Measurements from ENCODE around the gene CADPS. TPM values are rescaled to one million over a fixed set of nuclear protein-coding genes. Genes with fewer than 3 reads are reported as not detected.
"Not testable (repeated sequence)": the region's sequence is repeated elsewhere in the genome, so short reads cannot be mapped to it uniquely, and the experiment has no call there.

Gene CADPS
- polyA plus RNA-seq, 2 donors, result 0.09 to 0.20 TPM

- H3K4me1 ChIP-seq (ENCODE audit: control insufficient read depth in 2 of 2, insufficient read depth in 2 of 2, low read length in 1 of 2), result no peaks in the 10 kb centered on the region
- no peak overlapping the region for H3K27ac ChIP-seq (ENCODE audit: low read depth in 2 of 2, low read length in 1 of 2)
- 85 to 89% methylated on average over 5 of the region's 5 CpGs for WGBS, 2 donors
- no peak overlapping the region for H3K4me3 ChIP-seq (ENCODE audit: low read depth in 1 of 2, low read length in 2 of 2)
- H3K27me3 ChIP-seq (ENCODE audit: control insufficient read depth in 1 of 2, insufficient read depth in 2 of 2, low read length in 2 of 2), result no peaks in the 10 kb centered on the region
- no peaks in the 10 kb centered on the region for H3K9me3 ChIP-seq (ENCODE audit: control insufficient read depth in 2 of 2, insufficient read depth in 1 of 2, low read depth in 1 of 2, low read length in 1 of 2)
- no peaks in the 10 kb centered on the region for H3K36me3 ChIP-seq (ENCODE audit: control insufficient read depth in 2 of 2, insufficient read depth in 2 of 2, low read length in 1 of 2)
These were observed 288.0 kb downstream of the CADPS start for GRCh38 chr3:62587169-62587568.

- no peak overlapping the region for H3K27ac ChIP-seq (ENCODE audit: low read depth in 2 of 2, low read length in 1 of 2)
- H3K4me1 ChIP-seq (ENCODE audit: control insufficient read depth in 2 of 2, insufficient read depth in 2 of 2, low read length in 1 of 2), result no peaks in the 10 kb centered on the region
- H3K9me3 ChIP-seq (ENCODE audit: control insufficient read depth in 2 of 2, insufficient read depth in 1 of 2, low read depth in 1 of 2, low read length in 1 of 2), result no peaks in the 10 kb centered on the region
- WGBS, 2 donors, result 72 to 83% methylated on average over 1 of the region's 1 CpG
- H3K4me3 ChIP-seq (ENCODE audit: low read depth in 1 of 2, low read length in 2 of 2), result no peak overlapping the region
- no peaks in the 10 kb centered on the region for H3K36me3 ChIP-seq (ENCODE audit: control insufficient read depth in 2 of 2, insufficient read depth in 2 of 2, low read length in 1 of 2)
- no peaks in the 10 kb centered on the region for H3K27me3 ChIP-seq (ENCODE audit: control insufficient read depth in 1 of 2, insufficient read depth in 2 of 2, low read length in 2 of 2)
These were observed 288.9 kb downstream of the CADPS start for GRCh38 chr3:62586356-62586755.

- no peaks in the 10 kb centered on the region for H3K9me3 ChIP-seq (ENCODE audit: control insufficient read depth in 2 of 2, insufficient read depth in 1 of 2, low read depth in 1 of 2, low read length in 1 of 2)
- H3K4me3 ChIP-seq (ENCODE audit: low read depth in 1 of 2, low read length in 2 of 2), result no peak overlapping the region
- H3K4me1 ChIP-seq (ENCODE audit: control insufficient read depth in 2 of 2, insufficient read depth in 2 of 2, low read length in 1 of 2), result no peaks in the 10 kb centered on the region
- H3K36me3 ChIP-seq (ENCODE audit: control insufficient read depth in 2 of 2, insufficient read depth in 2 of 2, low read length in 1 of 2), result no peaks in the 10 kb centered on the region
- WGBS, 2 donors, result 64 to 67% methylated on average over 4 of the region's 4 CpGs
- H3K27me3 ChIP-seq (ENCODE audit: control insufficient read depth in 1 of 2, insufficient read depth in 2 of 2, low read length in 2 of 2), result no peaks in the 10 kb centered on the region
- no peak overlapping the region for H3K27ac ChIP-seq (ENCODE audit: low read depth in 2 of 2, low read length in 1 of 2)
These were observed 289.4 kb downstream of the CADPS start for GRCh38 chr3:62585861-62586260.

- Histone ChIP-seq H3K36me3 (ENCODE audit: control insufficient read depth in 2 of 2, insufficient read depth in 2 of 2, low read length in 1 of 2) (no peaks in the 10 kb centered on the region), H3K4me3 (ENCODE audit: low read depth in 1 of 2, low read length in 2 of 2) (no peak overlapping the region), H3K4me1 (ENCODE audit: control insufficient read depth in 2 of 2, insufficient read depth in 2 of 2, low read length in 1 of 2) (no peaks in the 10 kb centered on the region), H3K27me3 (ENCODE audit: control insufficient read depth in 1 of 2, insufficient read depth in 2 of 2, low read length in 2 of 2) (no peaks in the 10 kb centered on the region), H3K27ac (ENCODE audit: low read depth in 2 of 2, low read length in 1 of 2) (no peak overlapping the region), H3K9me3 (ENCODE audit: control insufficient read depth in 2 of 2, insufficient read depth in 1 of 2, low read depth in 1 of 2, low read length in 1 of 2) (no peaks in the 10 kb centered on the region)
- WGBS, 2 donors, result 74 to 82% methylated on average over 4 of the region's 4 CpGs
These were observed 290.6 kb downstream of the CADPS start for GRCh38 chr3:62584636-62585035.

GRCh38 chr3:62582495-62583172 is 292.6 kb downstream of the CADPS start:
- WGBS, 2 donors, result 59 to 60% methylated on average over 4 of the region's 4 CpGs
- Histone ChIP-seq H3K4me1 (ENCODE audit: control insufficient read depth in 2 of 2, insufficient read depth in 2 of 2, low read length in 1 of 2) (no peaks in the 10 kb centered on the region), H3K9me3 (ENCODE audit: control insufficient read depth in 2 of 2, insufficient read depth in 1 of 2, low read depth in 1 of 2, low read length in 1 of 2) (peaks cover 0 to 2% of the 10 kb centered on the region in 2 donors), H3K27ac (ENCODE audit: low read depth in 2 of 2, low read length in 1 of 2) (no peak overlapping the region), H3K36me3 (ENCODE audit: control insufficient read depth in 2 of 2, insufficient read depth in 2 of 2, low read length in 1 of 2) (no peaks in the 10 kb centered on the region), H3K4me3 (ENCODE audit: low read depth in 1 of 2, low read length in 2 of 2) (no peak overlapping the region), H3K27me3 (ENCODE audit: control insufficient read depth in 1 of 2, insufficient read depth in 2 of 2, low read length in 2 of 2) (no peaks in the 10 kb centered on the region)

- not testable (repeated sequence) for H3K27me3 ChIP-seq (ENCODE audit: control insufficient read depth in 1 of 2, insufficient read depth in 2 of 2, low read length in 2 of 2); H3K36me3 ChIP-seq (ENCODE audit: control insufficient read depth in 2 of 2, insufficient read depth in 2 of 2, low read length in 1 of 2); H3K4me3 ChIP-seq (ENCODE audit: low read depth in 1 of 2, low read length in 2 of 2); H3K9me3 ChIP-seq (ENCODE audit: control insufficient read depth in 2 of 2, insufficient read depth in 1 of 2, low read depth in 1 of 2, low read length in 1 of 2); H3K4me1 ChIP-seq (ENCODE audit: control insufficient read depth in 2 of 2, insufficient read depth in 2 of 2, low read length in 1 of 2); H3K27ac ChIP-seq (ENCODE audit: low read depth in 2 of 2, low read length in 1 of 2)
- WGBS, 2 donors, result 84 to 93% methylated on average over 1 of the region's 1 CpG
These were observed 294.7 kb downstream of the CADPS start for GRCh38 chr3:62580485-62580884.

- Histone ChIP-seq H3K4me3 (ENCODE audit: low read depth in 1 of 2, low read length in 2 of 2) (no peak overlapping the region), H3K27me3 (ENCODE audit: control insufficient read depth in 1 of 2, insufficient read depth in 2 of 2, low read length in 2 of 2) (no peaks in the 10 kb centered on the region), H3K4me1 (ENCODE audit: control insufficient read depth in 2 of 2, insufficient read depth in 2 of 2, low read length in 1 of 2) (no peaks in the 10 kb centered on the region), H3K9me3 (ENCODE audit: control insufficient read depth in 2 of 2, insufficient read depth in 1 of 2, low read depth in 1 of 2, low read length in 1 of 2) (peaks cover 0 to 2% of the 10 kb centered on the region in 2 donors), H3K36me3 (ENCODE audit: control insufficient read depth in 2 of 2, insufficient read depth in 2 of 2, low read length in 1 of 2) (no peaks in the 10 kb centered on the region), H3K27ac (ENCODE audit: low read depth in 2 of 2, low read length in 1 of 2) (no peak overlapping the region)
- WGBS, 2 donors, result 55 to 76% methylated on average over 1 of the region's 1 CpG
These were observed 298.1 kb downstream of the CADPS start for GRCh38 chr3:62577153-62577552.

GRCh38 chr3:62574266-62574898 is 300.8 kb downstream of the CADPS start:
- H3K27ac ChIP-seq (ENCODE audit: low read depth in 2 of 2, low read length in 1 of 2), result no peak overlapping the region
- H3K4me3 ChIP-seq (ENCODE audit: low read depth in 1 of 2, low read length in 2 of 2), result no peak overlapping the region
- H3K36me3 ChIP-seq (ENCODE audit: control insufficient read depth in 2 of 2, insufficient read depth in 2 of 2, low read length in 1 of 2), result no peaks in the 10 kb centered on the region
- H3K9me3 ChIP-seq (ENCODE audit: control insufficient read depth in 2 of 2, insufficient read depth in 1 of 2, low read depth in 1 of 2, low read length in 1 of 2), result peaks cover 0 to under 1% of the 10 kb centered on the region in 2 donors
- no peaks in the 10 kb centered on the region for H3K4me1 ChIP-seq (ENCODE audit: control insufficient read depth in 2 of 2, insufficient read depth in 2 of 2, low read length in 1 of 2)
- WGBS, 2 donors, result 52 to 55% methylated on average over 5 of the region's 5 CpGs
- H3K27me3 ChIP-seq (ENCODE audit: control insufficient read depth in 1 of 2, insufficient read depth in 2 of 2, low read length in 2 of 2), result no peaks in the 10 kb centered on the region

DNA sequence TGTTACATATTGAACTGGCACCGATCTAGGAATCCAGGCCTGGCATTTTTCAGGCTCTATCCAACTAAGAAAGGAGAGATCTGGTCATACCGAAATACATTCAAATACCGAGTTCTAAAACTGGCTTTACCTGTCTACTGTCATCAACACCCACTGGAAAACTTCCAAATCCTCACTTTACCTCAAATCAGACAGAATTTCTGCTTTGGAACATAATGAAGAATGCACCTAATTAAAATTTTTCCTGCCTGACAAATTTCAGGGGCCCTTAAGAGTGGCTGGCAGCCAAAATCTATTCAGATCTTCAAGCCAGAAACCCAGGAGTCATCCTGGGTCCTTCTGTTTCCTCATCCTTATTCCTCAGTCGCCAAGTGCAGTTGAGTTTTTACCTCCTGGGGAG is 303.3 kb downstream of the CADPS start:
- Histone ChIP-seq H3K4me3 (ENCODE audit: low read depth in 1 of 2, low read length in 2 of 2) (no peak overlapping the region), H3K9me3 (ENCODE audit: control insufficient read depth in 2 of 2, insufficient read depth in 1 of 2, low read depth in 1 of 2, low read length in 1 of 2) (no peaks in the 10 kb centered on the region), H3K27ac (ENCODE audit: low read depth in 2 of 2, low read length in 1 of 2) (no peak overlapping the region), H3K36me3 (ENCODE audit: control insufficient read depth in 2 of 2, insufficient read depth in 2 of 2, low read length in 1 of 2) (no peaks in the 10 kb centered on the region), H3K27me3 (ENCODE audit: control insufficient read depth in 1 of 2, insufficient read depth in 2 of 2, low read length in 2 of 2) (no peaks in the 10 kb centered on the region), H3K4me1 (ENCODE audit: control insufficient read depth in 2 of 2, insufficient read depth in 2 of 2, low read length in 1 of 2) (no peaks in the 10 kb centered on the region)
- WGBS, 2 donors, result 76 to 83% methylated on average over 4 of the region's 4 CpGs

- H3K36me3 ChIP-seq (ENCODE audit: control insufficient read depth in 2 of 2, insufficient read depth in 2 of 2, low read length in 1 of 2), result no peaks in the 10 kb centered on the region
- WGBS, 2 donors, result 70 to 72% methylated on average over 6 of the region's 6 CpGs
- H3K27me3 ChIP-seq (ENCODE audit: control insufficient read depth in 1 of 2, insufficient read depth in 2 of 2, low read length in 2 of 2), result no peaks in the 10 kb centered on the region
- no peaks in the 10 kb centered on the region for H3K4me1 ChIP-seq (ENCODE audit: control insufficient read depth in 2 of 2, insufficient read depth in 2 of 2, low read length in 1 of 2)
- H3K27ac ChIP-seq (ENCODE audit: low read depth in 2 of 2, low read length in 1 of 2), result no peak overlapping the region
- no peaks in the 10 kb centered on the region for H3K9me3 ChIP-seq (ENCODE audit: control insufficient read depth in 2 of 2, insufficient read depth in 1 of 2, low read depth in 1 of 2, low read length in 1 of 2)
- H3K4me3 ChIP-seq (ENCODE audit: low read depth in 1 of 2, low read length in 2 of 2), result no peak overlapping the region
These were observed 304.3 kb downstream of the CADPS start for GRCh38 chr3:62570888-62571287.
